Liver (tissue), 3 donors: ENCODE measurements around the gene ZCCHC14.

Experiments used
- CTCF ChIP-seq: fragments of 150-350 bp; IDR thresholded peaks from 2 replicates; pipeline ENCODE4 v1.5.1; 2017; ENCODE audit warnings: improper control_type of control experiment, low read depth, low read length; ENCODE audit not compliant: missing input control
- RAD21 ChIP-seq, 2 donors: IDR thresholded peaks; 2 replicates each; pipeline ENCODE4 v1.6.1; 2016; ENCODE audit warnings: antibody characterized with exemption in 2 of 2, mild to moderate bottlenecking in 2 of 2
- SP1 ChIP-seq: IDR thresholded peaks from 2 replicates; pipeline ENCODE4 v1.6.1; 2018; ENCODE audit warnings: antibody characterized with exemption, mild to moderate bottlenecking
- donor health status: healthy.
- donor health status: healthy.

DNA sequence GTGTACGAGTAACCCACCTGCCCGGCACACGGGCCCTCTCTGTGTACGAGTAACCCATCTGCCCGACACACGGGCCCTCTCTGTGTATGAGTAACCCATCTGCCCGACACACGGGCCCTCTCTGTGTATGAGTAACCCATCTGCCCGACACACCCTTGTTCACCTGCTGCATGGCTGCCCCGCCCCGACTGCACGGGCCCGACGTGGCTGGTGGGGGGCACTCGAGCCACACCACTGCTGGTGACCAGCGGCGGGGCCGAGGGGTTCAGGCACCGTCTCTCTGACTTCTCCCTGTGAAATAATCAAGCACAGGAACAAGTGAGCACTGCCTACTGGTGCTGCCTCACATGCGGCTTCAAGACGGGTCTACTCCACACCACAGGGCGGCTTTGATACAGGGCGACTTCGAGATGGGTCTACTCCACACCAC lies 78.6 kb downstream of the ZCCHC14 start:
- TF ChIP-seq CTCF (no peak), SP1 (no peak), RAD21 (IDR thresholded peaks at IDR 0.05) (no peak)
